Dendritic cell treated with granulocyte-macrophage colony-stimulating factor and Interleukin-4, amounts not matched to agents 40 ng/mL and 50 ng/mL, for 4 days (primary cell): ENCODE measurements around the gene CCNI2.
A peak's percentile ranks its signal among the peaks of the same experiment; 100 is the strongest.

Experiments used
- H3K27ac Mint-ChIP-seq: one replicate; pipeline ENCODE4 v1.8.0; 2022; ENCODE audit warnings: mild to moderate bottlenecking, mixed read lengths
- H3K27me3 Mint-ChIP-seq: one replicate; pipeline ENCODE4 v1.8.0; 2022; ENCODE audit warnings: mild to moderate bottlenecking, mixed read lengths
- H3K36me3 Mint-ChIP-seq: one replicate; pipeline ENCODE4 v1.8.0; 2022; ENCODE audit warnings: low read depth, mixed read lengths
- H3K4me1 Mint-ChIP-seq: one replicate; pipeline ENCODE4 v1.8.0; 2022; ENCODE audit warnings: low read depth, mixed read lengths
- H3K4me3 Mint-ChIP-seq: one replicate; pipeline ENCODE4 v1.8.0; 2022; ENCODE audit warnings: mild to moderate bottlenecking, moderate library complexity, mixed read lengths
- H3K9me3 Mint-ChIP-seq: one replicate; pipeline ENCODE4 v1.8.0; 2022; ENCODE audit warnings: mixed read lengths
- intact Hi-C: fragments of 100-400 bp; cut with micrococcal nuclease; formaldehyde crosslinking; loops from one replicate; pipeline ENCODE4 v1.15.0; 2022

Gene CCNI2

GRCh38 chr5:132754947-132755346 is 7.7 kb downstream of the CCNI2 start:
- no peak overlapping the region for H3K4me3 Mint-ChIP-seq
- H3K36me3 Mint-ChIP-seq: peaks cover 22% of the 10 kb centered on the region
- no peak overlapping the region for H3K27ac Mint-ChIP-seq
- H3K4me1 Mint-ChIP-seq: no peaks in the 10 kb centered on the region
- peaks cover 13% of the 10 kb centered on the region for H3K27me3 Mint-ChIP-seq
- intact Hi-C loops: loop anchor here (1.0 kb wide), 1 partner anchor 65 kb away; no protein-coding TSS in a partner anchor
- H3K9me3 Mint-ChIP-seq: no peaks in the 10 kb centered on the region

DNA sequence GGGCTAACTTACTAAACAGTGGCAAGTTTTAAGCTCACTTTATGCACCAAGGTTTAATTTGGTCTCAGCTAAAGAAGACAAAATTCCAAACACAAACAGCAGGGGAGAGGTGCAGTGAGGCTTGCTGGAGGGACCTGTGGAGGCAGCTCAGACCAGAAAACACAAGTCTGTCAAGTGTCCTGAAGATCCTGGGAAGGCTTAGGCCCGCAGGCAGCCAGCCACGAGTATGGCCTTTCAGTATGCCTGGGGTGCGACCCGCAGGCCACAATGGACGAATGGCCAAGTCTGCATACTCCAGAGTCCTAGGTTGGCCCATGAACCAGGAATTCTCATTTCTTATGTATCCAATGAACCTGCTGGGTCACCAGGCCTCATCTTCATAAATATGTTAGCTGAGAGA is 9.3 kb downstream of the CCNI2 start:
- intact Hi-C loops: no loop called here
- peaks cover 15% of the 10 kb centered on the region for H3K4me1 Mint-ChIP-seq
- no peak overlapping the region for H3K4me3 Mint-ChIP-seq

DNA sequence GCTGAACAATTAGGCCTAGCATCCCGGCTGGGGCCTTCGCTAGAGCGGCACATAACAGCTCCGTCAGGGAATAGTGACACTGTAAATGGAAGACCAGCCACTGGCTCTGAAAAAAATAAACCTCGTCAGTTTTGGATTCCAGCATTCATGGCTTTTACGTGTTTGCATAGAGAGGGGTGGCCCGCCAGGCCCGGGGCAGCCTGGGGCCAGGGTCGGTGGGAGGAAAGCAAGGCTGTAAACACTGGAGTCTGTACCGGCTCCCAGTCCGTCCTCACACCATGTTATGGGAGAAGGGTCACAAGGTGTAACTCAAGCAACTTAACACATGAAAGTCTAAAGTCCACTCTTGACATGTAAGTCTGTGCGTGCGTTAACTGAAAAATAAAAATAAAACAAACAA is 11.2 kb downstream of the CCNI2 start:
- no peaks in the 10 kb centered on the region for H3K27me3 Mint-ChIP-seq
- intact Hi-C loops: no loop called here
- H3K36me3 Mint-ChIP-seq: peaks cover 42% of the 10 kb centered on the region
- no peak overlapping the region for H3K27ac Mint-ChIP-seq
- H3K4me3 Mint-ChIP-seq: no peak overlapping the region
- no peaks in the 10 kb centered on the region for H3K9me3 Mint-ChIP-seq
- peaks cover 34% of the 10 kb centered on the region for H3K4me1 Mint-ChIP-seq

More for the DNA sequence above, 9.3 kb downstream of the CCNI2 start:
- Mint-ChIP-seq H3K9me3 (no peaks in the 10 kb centered on the region), H3K27me3 (peaks cover 6% of the 10 kb centered on the region), H3K27ac (no peak overlapping the region), H3K36me3 (peaks cover 36% of the 10 kb centered on the region)

- intact Hi-C loops: no loop called here
- no peaks in the 10 kb centered on the region for H3K9me3 Mint-ChIP-seq
- peaks cover 44% of the 10 kb centered on the region for H3K4me1 Mint-ChIP-seq
- no peaks in the 10 kb centered on the region for H3K27me3 Mint-ChIP-seq
- H3K36me3 Mint-ChIP-seq: peaks cover 51% of the 10 kb centered on the region
- no peak overlapping the region for H3K4me3 Mint-ChIP-seq
- H3K27ac Mint-ChIP-seq: no peak overlapping the region
These were observed 12.2 kb downstream of the CCNI2 start for GRCh38 chr5:132759114-132760048.

DNA sequence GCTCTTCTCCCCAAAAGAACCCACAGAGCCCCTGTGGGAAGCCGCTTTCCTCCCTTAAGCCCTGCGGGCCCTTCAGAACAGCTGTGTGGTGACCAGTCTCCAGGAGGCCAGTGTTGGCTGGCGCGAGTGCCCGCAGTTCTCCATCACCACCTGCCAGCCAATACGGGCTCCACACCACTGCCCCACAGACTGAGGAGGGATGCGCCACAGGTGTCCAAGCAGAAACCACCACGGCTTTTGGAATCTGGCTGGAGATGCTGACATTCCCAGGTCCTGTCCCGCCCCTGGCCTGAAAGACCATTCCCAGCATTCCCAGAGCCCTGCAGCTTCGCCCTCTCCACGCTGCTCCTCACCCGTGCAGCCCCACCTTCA is 12.8 kb downstream of the CCNI2 start:
- Mint-ChIP-seq H3K4me1 (peaks cover 50% of the 10 kb centered on the region), H3K36me3 (peaks cover 58% of the 10 kb centered on the region), H3K27me3 (no peaks in the 10 kb centered on the region), H3K27ac (no peak overlapping the region), H3K9me3 (no peaks in the 10 kb centered on the region), H3K4me3 (no peak overlapping the region)
- intact Hi-C loops: no loop called here

- intact Hi-C loops: no loop called here
- peaks cover 56% of the 10 kb centered on the region for H3K4me1 Mint-ChIP-seq
- H3K9me3 Mint-ChIP-seq: no peaks in the 10 kb centered on the region
- H3K27ac Mint-ChIP-seq: no peak overlapping the region
- H3K4me3 Mint-ChIP-seq: no peak overlapping the region
- no peaks in the 10 kb centered on the region for H3K27me3 Mint-ChIP-seq
- peaks cover 61% of the 10 kb centered on the region for H3K36me3 Mint-ChIP-seq
These were observed 13.5 kb downstream of the CCNI2 start for GRCh38 chr5:132760601-132761317.

DNA sequence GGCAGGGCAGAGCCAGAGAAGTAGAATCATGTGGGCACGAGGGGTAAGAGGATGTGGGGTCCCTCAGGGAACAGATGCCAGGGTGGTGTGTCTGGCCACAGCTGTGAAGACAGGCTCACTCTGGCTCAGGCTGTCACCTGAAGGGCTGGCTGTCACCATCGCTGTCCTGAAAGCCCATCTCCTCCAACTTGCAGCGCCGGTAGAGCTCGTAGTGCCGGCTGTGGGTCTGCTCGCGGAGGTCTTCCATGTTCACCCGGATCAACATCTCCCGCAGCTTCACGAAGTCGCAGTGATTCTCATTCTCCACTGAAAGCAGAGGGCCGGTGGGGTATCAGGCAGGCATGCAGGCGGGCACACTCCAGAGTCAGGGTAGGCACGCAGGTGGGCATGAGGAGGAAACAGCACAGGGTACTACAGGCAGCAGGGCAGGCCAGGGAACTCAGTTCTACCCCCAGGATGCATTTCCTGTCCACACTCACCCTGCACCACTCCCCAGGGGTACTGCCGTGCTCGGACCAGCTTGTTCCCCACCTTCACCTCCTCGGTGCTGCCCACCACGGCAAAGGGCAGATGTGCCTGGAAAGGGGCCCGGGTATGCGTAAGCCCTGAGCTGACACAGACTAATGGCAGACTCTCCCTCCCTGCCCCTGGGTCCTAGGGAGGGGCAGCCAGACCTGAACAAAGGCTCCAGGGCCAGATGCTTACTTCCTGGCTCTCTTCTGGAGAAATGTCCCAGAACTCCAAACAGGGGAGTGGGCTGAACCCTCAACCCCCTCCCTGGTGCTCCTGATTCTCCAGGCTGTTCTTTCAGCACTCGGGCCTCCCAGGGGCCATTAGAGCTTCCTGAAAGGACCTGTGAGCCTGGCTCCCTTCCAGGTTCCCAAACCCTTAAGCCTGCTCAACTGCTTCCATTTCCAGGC is 14.4 kb downstream of the CCNI2 start:
- Mint-ChIP-seq H3K27me3 (peaks cover 1% of the 10 kb centered on the region), H3K4me1 (peaks cover 61% of the 10 kb centered on the region), H3K27ac (peak overlapping the region; percentile 21), H3K36me3 (peaks cover 61% of the 10 kb centered on the region), H3K9me3 (no peaks in the 10 kb centered on the region), H3K4me3 (no peak overlapping the region)
- intact Hi-C loops: no loop called here

DNA sequence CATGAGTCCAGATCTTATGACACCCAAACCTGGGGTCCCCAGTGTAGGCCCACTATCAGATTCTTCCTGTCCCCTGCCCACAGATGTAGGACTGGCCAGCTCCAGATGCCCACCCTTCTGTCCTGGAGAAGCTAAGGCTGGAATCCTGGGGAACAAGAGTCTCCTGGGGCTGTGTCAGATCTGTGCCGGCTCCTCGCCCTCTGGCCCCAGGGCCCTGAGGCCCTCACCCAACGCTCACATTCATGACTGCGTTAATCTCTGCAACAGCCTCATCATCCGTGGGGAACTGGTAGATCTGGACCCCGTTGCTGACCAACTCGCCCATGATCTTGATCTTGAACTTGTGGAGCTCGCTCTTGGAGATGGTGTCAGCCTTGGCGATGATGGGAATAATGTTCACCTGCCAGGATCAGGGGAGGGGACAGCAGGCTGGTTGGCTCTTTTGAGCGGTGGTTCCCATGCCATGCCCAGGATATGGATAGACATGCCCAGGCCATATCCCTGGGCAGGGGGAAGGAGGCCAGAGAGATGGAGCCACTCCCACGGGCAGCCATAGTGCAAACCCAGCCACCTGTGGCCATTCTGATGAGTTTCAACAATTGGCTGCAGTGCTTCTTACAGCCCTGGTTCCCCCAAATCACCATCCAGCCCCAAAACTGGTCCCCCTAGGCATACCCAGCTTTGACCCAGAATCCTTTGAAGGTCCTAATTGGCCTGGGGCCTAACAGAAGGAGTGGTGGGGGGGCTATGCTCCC is 15.2 kb downstream of the CCNI2 start:
- H3K27me3 Mint-ChIP-seq: peaks cover 9% of the 10 kb centered on the region
- H3K36me3 Mint-ChIP-seq: peaks cover 61% of the 10 kb centered on the region
- H3K9me3 Mint-ChIP-seq: no peaks in the 10 kb centered on the region
- intact Hi-C loops: no loop called here
- H3K4me1 Mint-ChIP-seq: peaks cover 70% of the 10 kb centered on the region
- no peak overlapping the region for H3K4me3 Mint-ChIP-seq
- H3K27ac Mint-ChIP-seq: peak overlapping the region; percentile 21

GRCh38 chr5:132763181-132764036 is 16.2 kb downstream of the CCNI2 start:
- H3K27ac Mint-ChIP-seq: peak overlapping the region; percentile 70
- intact Hi-C loops: no loop called here
- H3K36me3 Mint-ChIP-seq: peaks cover 57% of the 10 kb centered on the region
- peaks cover 79% of the 10 kb centered on the region for H3K4me1 Mint-ChIP-seq
- no peaks in the 10 kb centered on the region for H3K9me3 Mint-ChIP-seq
- H3K27me3 Mint-ChIP-seq: peaks cover 12% of the 10 kb centered on the region
- H3K4me3 Mint-ChIP-seq: no peak overlapping the region

DNA sequence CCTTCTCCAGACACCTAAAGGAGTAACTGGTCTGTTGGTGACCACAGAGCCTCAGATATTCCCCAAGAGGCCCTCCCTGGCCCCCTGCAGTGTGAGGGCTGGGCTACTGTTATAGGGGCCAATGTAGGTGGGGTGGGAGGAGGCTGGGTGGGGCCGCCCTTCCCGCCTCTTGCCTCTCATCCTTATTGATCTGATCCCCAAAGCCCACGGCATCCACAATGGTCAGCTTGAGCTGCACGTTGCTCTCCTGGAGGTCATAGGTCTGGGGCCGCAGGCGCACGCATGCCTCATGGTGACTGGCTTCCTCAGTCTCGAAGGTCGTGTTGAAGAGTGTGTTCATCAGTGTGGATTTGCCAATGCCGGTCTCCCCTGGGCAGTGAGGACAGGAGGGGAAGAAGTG is 16.8 kb downstream of the CCNI2 start:
- intact Hi-C loops: no loop called here
- H3K9me3 Mint-ChIP-seq: no peaks in the 10 kb centered on the region
- peaks cover 84% of the 10 kb centered on the region for H3K4me1 Mint-ChIP-seq
- peak overlapping the region; percentile 70 for H3K27ac Mint-ChIP-seq
- peaks cover 51% of the 10 kb centered on the region for H3K36me3 Mint-ChIP-seq
- H3K4me3 Mint-ChIP-seq: no peak overlapping the region
- peaks cover 15% of the 10 kb centered on the region for H3K27me3 Mint-ChIP-seq

DNA sequence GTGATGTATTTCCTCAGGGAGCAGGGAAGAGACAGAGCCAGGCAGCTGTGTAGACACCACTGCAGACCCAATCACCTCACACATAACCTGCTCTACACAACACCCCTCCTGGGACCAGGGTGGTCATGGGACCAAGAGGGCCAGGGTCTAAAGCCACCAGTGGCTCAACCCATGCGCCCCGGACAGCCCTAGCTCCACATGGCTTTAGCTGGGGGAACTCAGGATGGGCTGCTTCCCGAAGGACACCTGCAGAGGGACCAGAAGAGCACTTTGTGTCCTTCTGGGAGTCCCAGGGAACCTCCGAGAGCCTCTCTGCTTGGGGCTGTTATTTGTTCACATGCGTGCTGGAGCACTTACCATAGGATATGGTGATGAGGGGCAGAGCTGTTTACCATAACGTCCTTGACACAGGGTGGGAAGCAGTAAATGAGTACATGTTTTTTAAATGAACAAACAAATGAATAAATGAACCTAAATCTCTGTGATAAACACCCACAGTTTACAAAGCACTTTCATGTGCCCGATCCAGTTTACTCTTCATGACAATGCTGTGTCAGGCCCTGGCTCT is 17.5 kb downstream of the CCNI2 start:
- H3K4me1 Mint-ChIP-seq: peaks cover 84% of the 10 kb centered on the region
- H3K27me3 Mint-ChIP-seq: peaks cover 15% of the 10 kb centered on the region
- no peaks in the 10 kb centered on the region for H3K9me3 Mint-ChIP-seq
- intact Hi-C loops: no loop called here
- H3K36me3 Mint-ChIP-seq: peaks cover 49% of the 10 kb centered on the region
- peak overlapping the region; percentile 70 for H3K27ac Mint-ChIP-seq
- no peak overlapping the region for H3K4me3 Mint-ChIP-seq

DNA sequence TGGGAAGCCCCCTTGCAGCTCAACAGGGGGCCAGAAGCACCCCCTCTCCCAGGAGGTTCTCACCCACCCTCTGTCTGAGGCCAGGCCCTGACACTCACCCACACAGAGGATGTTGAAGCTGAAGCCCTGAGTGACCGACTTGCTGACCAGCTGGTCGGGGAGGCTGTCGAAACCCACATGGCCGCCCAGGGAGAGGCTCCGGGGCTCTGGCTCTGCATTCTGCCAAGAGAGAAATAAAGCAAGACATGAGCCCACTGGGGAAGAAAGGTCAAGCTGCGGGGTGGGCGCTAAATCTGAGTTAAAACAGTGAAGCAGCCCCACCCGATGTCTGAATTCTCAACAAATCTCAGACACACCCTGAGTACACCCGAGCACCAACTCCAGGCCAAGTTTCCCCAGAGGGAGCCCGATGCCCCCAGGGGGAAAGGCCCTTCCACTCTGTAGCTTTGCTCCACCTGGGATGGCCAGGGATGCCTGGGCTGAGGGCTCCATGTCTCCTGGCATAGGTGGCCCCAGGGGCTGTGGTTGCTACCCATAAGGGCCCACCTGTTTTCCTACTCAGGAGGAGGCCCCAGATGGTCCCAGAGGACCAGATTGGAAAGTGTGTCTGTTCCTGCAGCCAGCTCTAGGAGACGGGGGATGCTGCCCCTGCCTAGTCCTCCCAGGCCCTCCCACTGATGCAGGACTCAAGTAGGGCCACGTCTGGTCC is 18.2 kb downstream of the CCNI2 start:
- H3K4me1 Mint-ChIP-seq: peaks cover 79% of the 10 kb centered on the region
- H3K4me3 Mint-ChIP-seq: no peak overlapping the region
- peaks cover 42% of the 10 kb centered on the region for H3K36me3 Mint-ChIP-seq
- H3K9me3 Mint-ChIP-seq: no peaks in the 10 kb centered on the region
- peaks cover 15% of the 10 kb centered on the region for H3K27me3 Mint-ChIP-seq
- no peak overlapping the region for H3K27ac Mint-ChIP-seq
- intact Hi-C loops: no loop called here
